HG03457 (cell line): ENCODE data around the gene BANF2.

Experiments
- ATAC-seq: cut with Tn5 transposase; IDR thresholded peaks from one replicate; pipeline ENCODE4 v1.9.1; 2021; ENCODE audit warnings: moderate number of reproducible peaks; ENCODE audit not compliant: unreplicated experiment

Gene BANF2

DNA sequence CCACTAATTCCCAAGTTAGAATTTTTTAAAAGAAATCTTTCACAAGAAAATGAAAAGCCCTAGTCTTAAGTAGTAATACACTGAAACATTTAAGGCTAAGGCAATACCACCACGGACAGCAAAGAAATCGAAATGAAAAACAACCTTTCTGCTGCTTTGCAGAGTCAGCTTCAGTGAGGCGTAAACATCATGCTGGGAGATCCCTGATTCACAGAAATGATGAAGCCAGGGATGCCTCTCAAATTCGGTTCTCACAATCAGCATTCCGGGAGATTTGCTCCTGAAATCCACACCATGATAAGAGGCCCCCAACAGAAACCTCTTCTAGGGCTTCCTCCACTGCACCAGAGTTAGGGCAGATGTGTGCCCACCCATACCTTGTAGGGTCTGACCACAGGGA lies 36.3 kb upstream of the BANF2 start:
- no peak for ATAC-seq

DNA sequence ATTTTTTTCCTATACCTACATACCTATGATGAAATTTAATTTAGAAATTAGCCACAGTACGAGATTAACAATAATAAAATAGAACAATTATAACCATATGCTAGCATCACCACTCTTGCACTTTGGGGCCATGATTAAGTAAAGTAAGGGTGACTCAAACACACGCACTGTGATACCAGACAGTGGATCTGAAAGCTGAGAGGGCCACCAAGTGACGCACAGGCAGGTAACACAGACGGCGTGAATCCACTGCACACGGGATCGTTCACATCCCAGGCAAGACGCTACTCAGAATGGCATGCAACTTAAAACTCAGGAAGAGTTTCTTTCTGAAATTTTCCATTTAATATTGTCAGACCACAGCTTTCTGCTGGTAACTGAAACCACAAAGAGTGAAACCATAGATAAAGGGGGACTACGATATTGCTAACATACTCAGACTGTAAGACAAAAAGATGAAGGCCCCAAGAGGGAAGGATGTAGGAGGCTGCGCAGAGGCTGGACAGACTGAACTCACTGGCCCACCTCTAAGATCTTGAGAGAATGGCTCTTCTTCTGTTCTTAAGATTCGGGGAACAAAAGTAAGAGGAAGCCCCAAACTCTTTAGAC lies 35.6 kb upstream of the BANF2 start:
- ATAC-seq, result no peak

DNA sequence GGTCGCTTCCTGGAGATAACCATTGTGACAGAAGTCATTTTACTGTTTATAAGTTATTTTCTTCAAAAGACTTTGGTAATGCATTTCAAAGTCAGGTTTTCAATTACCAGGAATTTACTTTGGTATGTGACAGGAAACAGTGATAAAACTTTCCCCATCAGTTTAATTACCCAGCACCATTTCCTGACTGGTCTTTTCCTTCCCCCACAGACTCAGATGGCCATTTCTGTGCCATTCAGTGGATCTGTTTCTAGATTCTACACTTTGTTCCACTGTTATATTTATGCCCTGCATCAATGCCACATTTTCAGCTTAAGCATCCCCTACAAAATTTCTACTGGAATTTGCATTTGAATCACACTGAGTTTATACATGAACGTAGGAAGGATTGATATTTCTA lies 34.0 kb upstream of the BANF2 start:
- ATAC-seq, result no peak

DNA sequence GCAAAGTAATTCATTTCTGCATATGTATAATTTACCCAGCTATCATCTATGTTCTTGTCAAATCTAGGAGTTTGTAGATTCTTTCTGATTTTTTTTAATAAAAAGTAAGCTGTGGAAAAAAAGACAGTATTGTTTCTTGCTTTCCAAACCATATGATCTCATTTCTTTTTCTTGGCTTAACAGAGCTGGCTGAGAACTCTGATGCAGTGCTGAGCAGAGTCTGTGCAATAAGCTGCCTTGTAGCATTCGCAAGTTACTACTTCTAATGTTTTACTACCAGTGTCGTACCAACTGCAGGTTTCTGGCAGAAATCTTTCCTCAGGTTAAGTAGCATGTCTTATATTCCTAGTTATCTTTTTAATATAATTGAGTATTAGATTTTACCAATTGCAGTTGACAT lies 33.3 kb upstream of the BANF2 start:
- no peak for ATAC-seq

DNA sequence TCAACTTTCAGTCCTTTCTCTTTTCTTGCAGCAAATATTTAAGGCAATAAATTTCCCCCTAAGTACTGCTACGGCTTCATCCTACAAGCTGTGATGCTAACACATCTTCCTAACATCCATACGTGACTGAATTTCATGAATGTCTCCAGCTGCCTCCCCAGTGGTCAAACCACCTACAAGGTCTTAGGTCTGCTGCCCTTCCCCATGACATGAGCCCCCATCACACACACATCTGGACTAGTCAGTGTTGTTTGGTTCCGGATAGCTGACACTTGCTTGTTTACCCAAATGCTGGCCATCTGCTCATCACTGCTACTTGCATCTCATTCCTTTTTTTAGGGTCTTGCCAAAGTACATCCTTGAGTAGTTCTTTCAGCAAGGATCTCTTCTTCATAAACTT lies 32.3 kb upstream of the BANF2 start:
- no peak for ATAC-seq

DNA sequence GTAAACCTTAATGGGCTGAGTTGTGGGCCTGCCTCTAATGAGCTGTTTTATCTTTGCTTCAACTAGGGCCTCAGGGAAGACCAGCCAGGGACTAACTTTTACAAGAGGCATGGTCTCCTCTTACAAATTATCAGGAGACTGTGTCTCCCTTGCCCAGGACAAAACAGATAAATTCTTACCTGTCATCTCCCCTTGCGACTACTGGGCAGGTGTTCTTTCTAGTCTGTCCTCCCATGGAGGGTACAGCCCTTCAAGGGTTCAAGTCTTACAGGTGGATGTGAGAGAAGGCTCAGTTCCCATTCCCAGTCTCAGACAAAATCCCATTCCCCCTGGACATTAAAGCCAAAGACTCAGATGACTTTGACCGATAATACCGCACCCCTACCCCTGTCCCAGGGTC lies 31.3 kb upstream of the BANF2 start:
- ATAC-seq, result no peak

DNA sequence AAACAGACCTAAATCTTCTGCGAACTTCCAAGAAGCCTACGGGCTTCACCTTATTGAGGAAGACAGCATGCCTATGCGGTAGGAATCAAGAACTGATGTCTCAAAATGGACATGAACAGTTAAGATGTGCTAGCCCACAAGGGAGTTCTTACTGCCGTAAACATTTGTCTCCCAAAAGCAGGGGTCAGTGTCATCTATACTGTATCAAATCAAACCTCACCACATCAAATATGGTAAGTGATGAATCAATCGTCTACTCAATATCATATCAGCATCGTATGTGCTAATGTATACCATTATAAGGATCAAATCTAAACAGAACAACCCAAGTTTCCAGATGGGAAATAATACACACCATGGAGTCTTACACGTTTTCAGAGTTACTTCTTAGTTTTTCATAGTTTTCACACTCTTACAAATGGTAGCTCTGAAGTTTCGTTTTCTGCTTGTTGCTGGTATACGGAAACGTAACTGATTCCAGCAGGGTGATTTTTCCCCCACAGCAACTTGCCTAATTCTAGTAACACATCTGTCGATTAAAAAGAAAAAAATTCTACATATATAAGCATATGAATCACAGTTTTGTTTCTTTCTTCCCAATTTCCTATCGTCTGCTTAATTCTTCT lies 30.3 kb upstream of the BANF2 start:
- ATAC-seq, result no peak

DNA sequence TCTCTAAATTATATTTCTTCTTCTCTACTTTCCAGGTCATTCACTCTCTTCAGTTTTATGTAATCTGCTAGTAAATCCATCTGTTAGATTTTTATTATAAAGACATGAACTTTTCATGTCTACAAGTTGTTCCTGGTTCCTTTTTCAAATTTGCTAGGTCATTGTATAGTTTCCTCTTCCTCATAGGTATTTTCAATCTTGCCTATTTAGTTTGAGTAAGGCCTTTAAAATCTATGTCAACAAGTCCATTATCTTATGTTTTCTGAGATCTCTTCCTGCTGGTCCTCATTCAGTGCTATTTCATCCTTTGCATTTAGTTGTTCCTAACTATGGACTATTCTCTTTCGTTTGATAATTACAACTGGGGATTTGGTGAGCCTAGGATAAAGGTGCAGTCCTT lies 28.8 kb upstream of the BANF2 start:
- no peak for ATAC-seq

DNA sequence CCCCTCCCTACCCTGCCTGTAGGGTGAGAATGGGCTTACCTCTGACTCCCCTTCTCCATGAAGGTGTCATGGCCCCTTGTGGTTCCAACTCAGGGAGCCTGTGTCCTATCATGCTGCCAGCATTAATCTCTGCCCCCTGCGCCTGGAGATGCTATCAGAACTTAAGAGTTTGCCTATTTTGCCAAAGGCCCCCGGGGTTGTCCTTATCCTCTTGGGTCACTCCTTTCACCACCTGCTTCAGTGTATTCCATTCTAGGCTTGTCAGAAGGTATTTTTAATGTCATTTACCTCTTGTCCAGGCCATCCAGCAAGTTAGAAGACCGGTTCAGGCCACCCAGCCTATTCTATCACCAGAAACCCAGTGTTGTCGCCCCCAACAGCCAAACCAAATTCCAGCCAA lies 28.2 kb upstream of the BANF2 start:
- no peak for ATAC-seq

DNA sequence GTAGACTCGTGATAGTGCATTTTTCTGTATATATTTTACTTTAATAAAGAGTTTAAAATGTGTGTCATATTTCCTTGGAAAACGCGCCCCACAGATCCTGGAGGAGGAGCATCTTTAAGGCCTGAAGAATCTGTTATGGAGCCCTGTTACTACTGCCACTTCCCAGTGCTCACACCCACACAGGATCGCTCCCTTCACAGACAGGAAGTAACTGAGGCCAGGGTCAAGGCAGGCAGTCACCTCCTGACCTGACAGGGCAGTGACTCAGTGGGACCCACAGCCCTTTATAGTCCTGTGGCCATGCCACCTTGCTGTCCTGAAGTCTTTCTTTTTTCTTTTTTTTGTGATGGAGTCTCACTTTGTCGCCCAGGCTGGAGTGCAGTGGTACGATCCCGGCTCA lies 26.7 kb upstream of the BANF2 start:
- ATAC-seq, result no peak

DNA sequence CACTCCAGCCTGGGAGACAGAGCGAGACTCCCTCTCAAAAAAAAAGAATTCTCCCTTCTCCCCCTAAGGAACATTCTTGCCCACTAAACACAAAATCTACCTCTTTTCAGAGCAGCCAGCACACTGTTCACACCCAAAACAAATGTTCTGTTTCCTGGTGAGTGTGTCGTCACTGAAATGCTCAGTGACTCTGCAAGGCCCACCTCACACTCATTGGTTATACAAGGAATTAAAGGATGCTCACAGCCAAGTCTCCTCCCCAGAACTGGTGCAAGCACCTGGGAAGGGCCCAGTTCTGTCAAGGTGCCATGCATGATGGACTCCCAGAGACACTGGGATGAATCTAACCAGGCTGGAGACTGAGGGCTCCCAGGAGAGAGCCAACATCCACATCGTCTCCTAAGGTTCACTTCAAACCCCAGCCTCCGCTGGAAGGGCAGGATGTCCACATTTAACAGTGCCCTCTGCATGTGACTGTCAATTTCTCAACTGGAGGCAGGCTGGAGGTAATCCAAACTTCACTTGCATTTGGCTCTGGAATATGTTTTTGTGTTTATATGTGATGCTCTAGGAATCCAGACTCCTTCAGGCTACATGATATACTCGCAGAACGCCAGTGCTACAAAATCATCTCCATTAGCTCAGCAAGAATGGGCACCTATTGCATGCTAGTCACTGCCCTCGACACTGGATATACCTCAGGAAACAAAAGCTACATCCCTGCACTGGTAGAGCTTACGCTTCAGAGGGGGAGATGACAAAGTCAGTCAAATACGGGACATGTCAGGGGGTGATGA lies 24.8 kb upstream of the BANF2 start:
- ATAC-seq, result no peak

DNA sequence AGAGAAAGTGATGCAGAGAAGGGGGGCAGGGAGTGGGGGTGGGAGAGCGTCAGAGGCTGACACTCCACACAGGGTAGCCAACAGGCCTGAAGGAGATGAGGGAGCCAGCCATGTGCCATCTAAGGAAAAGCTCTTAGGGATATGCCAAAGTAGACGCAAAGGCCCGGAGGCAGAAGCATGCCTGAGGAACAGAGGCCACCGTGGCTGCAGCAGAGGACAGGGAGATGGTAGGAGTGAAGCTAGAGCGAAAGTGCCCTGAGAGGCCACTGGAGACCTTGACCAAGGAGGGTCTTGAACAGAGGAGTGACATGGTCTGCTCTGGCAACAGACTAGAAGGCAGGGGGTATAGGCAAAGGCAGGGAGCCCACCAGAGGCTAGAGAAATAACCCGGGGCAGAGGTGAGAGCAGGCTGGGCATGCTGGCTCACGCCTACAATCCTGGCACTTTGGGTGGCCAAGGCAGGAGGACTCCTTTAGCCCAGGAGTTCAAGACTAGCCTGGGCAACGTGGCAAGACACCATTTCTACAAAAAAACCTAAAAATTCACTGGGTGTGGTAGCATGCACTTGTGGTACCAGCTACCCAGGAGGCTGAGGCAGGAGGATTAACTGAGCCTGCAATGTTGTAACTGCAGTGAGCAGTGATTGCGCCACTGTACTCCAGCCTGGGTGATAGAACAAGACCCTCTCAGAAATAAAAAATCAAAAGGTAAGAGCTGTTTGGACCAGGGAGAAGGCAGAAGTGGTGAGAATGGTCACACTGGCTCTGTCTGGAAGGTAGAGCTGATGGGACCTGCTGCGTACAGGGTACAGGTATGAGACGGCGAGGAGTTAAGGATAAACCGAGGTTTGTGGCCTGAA lies 24.0 kb upstream of the BANF2 start:
- no peak for ATAC-seq

DNA sequence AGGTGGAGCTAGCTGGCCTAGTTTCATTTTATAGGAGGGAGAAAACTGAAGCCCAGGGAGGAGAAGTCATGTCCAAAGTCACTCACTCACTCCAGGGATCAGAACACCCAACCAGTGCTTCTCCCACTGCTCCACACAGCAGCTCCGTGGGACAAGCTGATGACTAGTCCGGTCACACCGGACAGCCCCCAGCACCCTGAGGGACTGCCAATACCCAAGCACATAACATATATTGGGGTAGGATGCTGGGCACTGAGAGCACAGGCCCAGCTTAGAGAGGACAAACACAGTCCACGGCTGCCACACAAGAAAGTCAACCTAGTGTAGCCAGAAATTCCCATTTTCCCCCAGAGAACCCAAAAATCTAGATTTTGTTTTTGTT lies 23.4 kb upstream of the BANF2 start:
- no peak for ATAC-seq

DNA sequence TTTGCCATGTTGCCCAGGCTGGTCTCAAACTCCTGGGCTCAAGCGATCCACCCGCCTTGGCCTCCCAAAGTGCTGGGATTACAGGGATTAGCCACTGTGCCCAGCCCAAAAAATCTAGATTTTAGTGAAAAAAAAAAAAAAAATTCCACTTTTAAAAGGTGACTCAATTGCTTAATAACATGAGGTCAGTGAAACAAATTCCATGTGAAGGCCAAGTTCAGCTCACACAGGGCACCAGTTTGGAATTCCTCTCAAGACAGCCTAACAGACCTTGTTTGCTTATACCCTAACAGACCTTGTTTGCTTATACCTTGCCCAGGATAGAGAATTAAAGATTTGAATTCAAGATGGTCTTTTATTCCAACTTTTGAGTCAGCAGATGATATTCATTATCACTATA lies 22.8 kb upstream of the BANF2 start:
- no peak for ATAC-seq

DNA sequence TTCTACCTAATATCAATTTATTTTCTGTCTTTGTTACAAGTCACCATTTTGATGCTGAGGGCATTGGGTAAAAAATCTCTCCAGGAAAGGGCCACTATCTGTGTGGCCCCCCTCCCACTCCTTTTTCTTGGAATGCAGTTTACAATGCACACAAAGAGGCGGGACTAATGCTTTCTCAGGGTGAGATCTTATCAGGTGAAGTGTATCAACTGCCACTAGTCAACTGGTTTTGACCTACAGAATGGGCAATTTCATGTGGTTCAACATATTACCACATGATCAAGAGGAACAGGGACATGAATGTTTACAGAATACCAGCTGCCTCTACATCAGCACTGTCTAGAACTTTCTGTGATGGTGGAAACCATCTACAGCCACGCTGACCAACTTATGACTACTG lies 21.5 kb upstream of the BANF2 start:
- ATAC-seq, result no peak

DNA sequence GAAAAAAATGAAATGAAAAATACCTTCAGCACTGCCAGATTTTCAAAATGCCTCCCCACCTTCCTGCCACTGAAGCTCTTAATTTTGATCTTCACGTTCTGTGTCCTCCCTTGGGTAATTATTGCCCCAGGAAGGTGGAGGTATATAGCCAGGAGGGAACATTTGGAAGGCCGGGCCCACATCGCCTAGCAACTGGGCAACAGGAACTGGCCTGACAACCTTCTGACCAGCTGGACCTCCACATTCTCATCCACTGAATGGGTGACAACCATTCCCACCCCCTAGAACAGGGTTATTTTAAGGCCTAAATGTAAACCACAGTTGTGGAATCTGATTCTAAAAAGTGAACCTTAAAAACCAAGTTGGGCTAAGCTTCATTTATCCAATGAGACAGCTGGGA lies 20.9 kb upstream of the BANF2 start:
- ATAC-seq, result no peak

DNA sequence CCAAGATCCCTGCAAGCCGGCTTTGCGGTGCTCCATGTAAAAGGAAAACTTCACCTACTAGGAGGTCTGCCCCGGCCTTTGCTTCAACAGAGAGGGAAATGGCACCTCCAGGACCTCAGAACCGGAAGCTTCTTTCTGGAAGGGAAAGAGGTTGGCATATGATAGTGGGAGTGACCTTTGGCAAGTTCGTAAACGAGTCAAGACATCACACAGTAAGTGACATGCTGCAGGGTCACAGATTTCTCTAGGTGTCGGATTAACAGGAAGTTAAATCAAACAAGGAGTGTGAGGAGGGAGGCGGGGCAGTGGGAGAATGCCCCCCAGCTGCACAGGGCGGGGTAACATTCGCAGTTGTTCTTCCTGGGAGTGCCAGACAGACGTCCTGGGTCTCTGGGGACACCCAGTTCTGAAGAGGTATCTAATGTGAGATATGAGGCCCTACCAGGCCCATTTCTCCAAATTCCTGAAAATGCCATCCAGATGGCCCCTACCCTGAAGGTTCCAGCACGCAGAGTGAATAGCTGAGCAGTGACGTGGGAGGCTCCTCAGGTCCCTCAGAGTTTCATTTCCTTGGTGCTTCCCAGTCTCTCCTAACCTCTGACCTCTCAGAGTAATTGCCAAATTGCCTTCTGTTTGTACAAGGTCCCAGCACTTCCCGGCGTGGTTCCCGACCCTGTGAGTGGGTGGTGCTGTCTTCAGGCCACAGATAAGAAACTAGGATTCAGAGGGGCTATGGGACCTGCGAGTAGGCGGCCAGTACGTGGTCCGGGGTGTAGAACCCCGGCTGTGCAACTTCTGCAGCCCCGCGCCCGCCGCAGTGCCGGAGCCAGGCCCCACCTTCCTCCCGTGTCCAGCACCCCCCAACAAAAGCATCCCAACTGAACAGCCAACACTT lies 19.6 kb upstream of the BANF2 start:
- no peak for ATAC-seq

DNA sequence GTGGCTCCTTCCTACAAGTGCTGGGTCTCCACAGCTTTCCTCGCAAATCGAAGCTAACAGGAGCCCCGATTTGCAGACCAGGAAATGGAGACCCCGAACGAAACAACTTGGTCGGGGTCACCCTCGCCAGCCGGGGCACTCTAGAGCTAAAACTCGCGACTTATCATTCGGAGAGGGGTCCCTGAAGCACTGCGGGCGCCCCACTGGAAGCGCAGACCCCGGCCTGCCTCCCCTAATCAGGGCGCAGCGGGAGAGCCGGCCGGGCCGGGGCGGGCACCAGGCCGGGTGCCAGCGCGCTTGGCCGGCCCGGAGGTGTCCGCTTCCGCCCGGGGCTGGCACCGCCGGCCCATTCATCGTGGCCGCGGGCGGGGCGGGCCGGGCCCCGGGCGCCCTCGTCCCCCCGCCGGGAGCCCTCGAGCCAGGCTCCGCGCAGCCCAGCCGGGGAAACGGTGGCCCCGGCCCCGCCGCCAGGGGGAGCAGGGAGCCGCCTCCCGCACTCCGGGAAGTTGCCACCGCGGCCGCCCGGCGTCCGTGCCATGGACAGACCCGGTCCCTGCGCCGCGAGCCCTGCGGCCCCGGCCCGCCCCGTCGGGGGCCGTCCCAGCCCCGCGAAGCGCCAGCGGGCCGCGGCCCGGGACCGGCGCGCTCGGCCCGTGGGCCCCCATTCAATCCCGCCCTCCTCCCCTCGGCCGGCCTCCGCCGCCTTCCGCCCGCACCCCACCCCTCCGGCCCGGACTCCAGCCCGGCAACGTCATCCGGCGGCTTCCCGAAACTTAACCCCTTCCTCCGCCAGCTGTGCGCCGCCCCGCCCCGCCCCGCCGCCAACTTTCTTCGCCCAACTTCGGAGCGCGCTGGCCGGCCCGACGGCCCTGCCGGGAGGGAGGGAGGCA lies 18.7 kb upstream of the BANF2 start:
- peak; percentile 36 for ATAC-seq

DNA sequence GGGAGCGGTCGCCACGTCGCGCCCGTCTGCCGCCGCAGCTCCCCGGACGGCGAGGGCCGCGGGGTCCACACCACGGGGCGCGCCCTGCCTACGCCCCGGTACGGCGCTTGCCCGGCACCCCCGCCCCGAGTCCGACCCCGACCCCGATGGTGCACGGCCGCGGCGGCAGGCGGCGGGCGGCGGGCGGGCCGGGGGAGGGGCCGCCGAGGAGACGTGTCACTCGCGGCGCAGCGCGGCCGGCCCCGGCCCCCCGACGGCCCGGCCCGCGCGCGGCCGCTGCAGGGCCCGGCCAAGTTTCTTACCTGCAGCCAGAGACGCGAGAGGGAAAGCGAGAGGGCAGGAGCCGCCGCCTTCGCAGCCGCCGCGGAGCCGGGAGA lies 18.1 kb upstream of the BANF2 start:
- ATAC-seq, result no peak
